C4-2B (cell line): ENCODE data around the gene TCF12.

Source experiments
- ZFX ChIP-seq: fragments of 450-650 bp; IDR thresholded peaks from 2 replicates; pipeline ENCODE4 v1.6.1; 2017
- TF ChIP-seq, protein P1 (sequence below): fragments of 450-650 bp; conservative IDR thresholded peaks from 2 replicates; pipeline ENCODE4 v1.5.1; 2017; ENCODE audit warnings: mild to moderate bottlenecking

DNA sequence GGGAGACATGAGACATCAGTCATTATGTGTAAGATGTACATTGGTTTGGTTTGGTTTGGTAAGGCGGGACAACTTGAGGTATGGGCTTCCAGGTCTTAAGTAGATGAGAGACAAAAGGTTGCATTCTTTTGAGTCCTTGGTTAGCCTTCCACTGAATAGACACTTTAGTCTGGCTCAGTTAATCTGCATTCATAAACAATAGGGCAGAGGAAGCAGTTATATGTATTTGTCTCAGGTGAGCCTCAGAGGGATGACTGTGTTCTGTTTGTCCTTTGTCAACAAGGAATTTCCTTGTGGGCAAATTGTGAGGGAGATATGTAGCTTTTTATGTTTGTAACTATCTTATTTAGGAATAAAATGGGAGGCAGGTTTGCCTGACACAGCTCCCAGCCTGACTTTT is 50.4 kb downstream of the TCF12 start:
- TF ChIP-seq, protein P1, sequence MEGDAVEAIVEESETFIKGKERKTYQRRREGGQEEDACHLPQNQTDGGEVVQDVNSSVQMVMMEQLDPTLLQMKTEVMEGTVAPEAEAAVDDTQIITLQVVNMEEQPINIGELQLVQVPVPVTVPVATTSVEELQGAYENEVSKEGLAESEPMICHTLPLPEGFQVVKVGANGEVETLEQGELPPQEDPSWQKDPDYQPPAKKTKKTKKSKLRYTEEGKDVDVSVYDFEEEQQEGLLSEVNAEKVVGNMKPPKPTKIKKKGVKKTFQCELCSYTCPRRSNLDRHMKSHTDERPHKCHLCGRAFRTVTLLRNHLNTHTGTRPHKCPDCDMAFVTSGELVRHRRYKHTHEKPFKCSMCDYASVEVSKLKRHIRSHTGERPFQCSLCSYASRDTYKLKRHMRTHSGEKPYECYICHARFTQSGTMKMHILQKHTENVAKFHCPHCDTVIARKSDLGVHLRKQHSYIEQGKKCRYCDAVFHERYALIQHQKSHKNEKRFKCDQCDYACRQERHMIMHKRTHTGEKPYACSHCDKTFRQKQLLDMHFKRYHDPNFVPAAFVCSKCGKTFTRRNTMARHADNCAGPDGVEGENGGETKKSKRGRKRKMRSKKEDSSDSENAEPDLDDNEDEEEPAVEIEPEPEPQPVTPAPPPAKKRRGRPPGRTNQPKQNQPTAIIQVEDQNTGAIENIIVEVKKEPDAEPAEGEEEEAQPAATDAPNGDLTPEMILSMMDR = no peak
- no peak for TF ChIP-seq ZFX
